H9 (cell line): Measurements from ENCODE around the gene NOP9. TPM values are rescaled to one million over a fixed set of nuclear protein-coding genes. Genes with fewer than 3 reads are reported as not detected.

Experiments used
- DNase-seq: peaks from one replicate; pipeline ENCODE4 v3.0.0-alpha.2; 2017
- H2AFZ ChIP-seq: one replicate; pipeline ENCODE4 v1.6.1; 2013; ENCODE audit warnings: mild to moderate bottlenecking, low read length, control low read depth, moderate library complexity
- H2AK5ac ChIP-seq: 2 replicates; pipeline ENCODE4 v1.6.1; 2013; ENCODE audit warnings: low read length, control low read depth, mixed read lengths; ENCODE audit not compliant: insufficient read length
- H2BK120ac ChIP-seq: one replicate; pipeline ENCODE4 v1.6.1; 2013; ENCODE audit warnings: low read depth, mild to moderate bottlenecking, low read length, control low read depth, inconsistent platforms; ENCODE audit not compliant: poor library complexity, severe bottlenecking
- H2BK12ac ChIP-seq: 2 replicates; pipeline ENCODE4 v1.6.1; 2013; ENCODE audit warnings: low read length, control low read depth, mixed read lengths, low read depth; ENCODE audit not compliant: insufficient read length
- H2BK15ac ChIP-seq: 2 replicates; pipeline ENCODE4 v1.6.1; 2013; ENCODE audit warnings: low read depth, low read length, control low read depth
- H2BK20ac ChIP-seq: one replicate; pipeline ENCODE4 v1.6.1; 2013; ENCODE audit warnings: low read depth, mild to moderate bottlenecking, low read length, control low read depth, inconsistent platforms; ENCODE audit not compliant: poor library complexity, severe bottlenecking
- H2BK5ac ChIP-seq: 2 replicates; pipeline ENCODE4 v1.6.1; 2013; ENCODE audit warnings: low read length, control low read depth, mixed read lengths; ENCODE audit not compliant: insufficient read length
- H3K14ac ChIP-seq: 2 replicates; pipeline ENCODE4 v1.6.1; 2013; ENCODE audit warnings: low read length, control low read depth; ENCODE audit not compliant: insufficient read depth
- H3K18ac ChIP-seq: 2 replicates; pipeline ENCODE4 v1.6.1; 2013; ENCODE audit warnings: low read depth, mild to moderate bottlenecking, mixed read lengths, low read length, control low read depth; ENCODE audit not compliant: insufficient read length
- H3K23ac ChIP-seq: 2 replicates; pipeline ENCODE4 v1.6.1; 2013; ENCODE audit warnings: low read length, control low read depth, mixed read lengths, low read depth; ENCODE audit not compliant: insufficient read length
- H3K23me2 ChIP-seq: 2 replicates; pipeline ENCODE4 v1.6.1; 2013; ENCODE audit warnings: low read depth, mild to moderate bottlenecking, mixed read lengths, low read length, control low read depth; ENCODE audit not compliant: insufficient read length, poor library complexity, severe bottlenecking
- H3K27ac ChIP-seq: 2 replicates; pipeline ENCODE4 v1.5.1; 2013; ENCODE audit warnings: low read length, control low read depth, mixed read lengths, low read depth; ENCODE audit not compliant: insufficient read length
- H3K27me3 ChIP-seq: 2 replicates; pipeline ENCODE4 v1.6.1; 2013; ENCODE audit warnings: low read length, control low read depth, inconsistent platforms; ENCODE audit not compliant: insufficient read depth
- H3K4ac ChIP-seq: 2 replicates; pipeline ENCODE4 v1.6.1; 2013; ENCODE audit warnings: low read depth, mild to moderate bottlenecking, control low read depth, inconsistent platforms, low read length, moderate library complexity
- H3K4me1 ChIP-seq: 2 replicates; pipeline ENCODE4 v1.6.1; 2013; ENCODE audit warnings: low read length, control low read depth, inconsistent platforms; ENCODE audit not compliant: insufficient read depth
- H3K4me2 ChIP-seq: 2 replicates; pipeline ENCODE4 v1.6.1; 2013; ENCODE audit warnings: low read length, control low read depth, mixed read lengths; ENCODE audit not compliant: insufficient read length, insufficient read depth
- H3K56ac ChIP-seq: 2 replicates; pipeline ENCODE4 v1.6.1; 2013; ENCODE audit warnings: low read depth, mild to moderate bottlenecking, mixed read lengths, low read length, control low read depth; ENCODE audit not compliant: insufficient read length
- H3K79me1 ChIP-seq: 2 replicates; pipeline ENCODE4 v1.6.1; 2013; ENCODE audit warnings: low read depth, mild to moderate bottlenecking, moderate library complexity, low read length, control low read depth, inconsistent platforms; ENCODE audit not compliant: insufficient read depth, poor library complexity, severe bottlenecking
- H3K79me2 ChIP-seq: 2 replicates; pipeline ENCODE4 v1.6.1; 2013; ENCODE audit warnings: low read length, control low read depth, inconsistent platforms; ENCODE audit not compliant: insufficient read depth
- H3K9ac ChIP-seq: 2 replicates; pipeline ENCODE4 v1.6.1; 2013; ENCODE audit warnings: low read length, control low read depth, mixed read lengths; ENCODE audit not compliant: insufficient read length; ENCODE audit errors: extremely low read depth
- H3K9me3 ChIP-seq: one replicate; pipeline ENCODE4 v1.6.1; 2013; ENCODE audit warnings: low read depth, low read length, inconsistent platforms; ENCODE audit not compliant: control insufficient read depth
- H3T11ph ChIP-seq: one replicate; pipeline ENCODE4 v1.6.1; 2013; ENCODE audit warnings: mild to moderate bottlenecking, low read length, control low read depth, inconsistent platforms
- H4K20me1 ChIP-seq: one replicate; pipeline ENCODE4 v1.6.1; 2013; ENCODE audit not compliant: control insufficient read depth, insufficient read length, insufficient read depth
- H4K5ac ChIP-seq: 2 replicates; pipeline ENCODE4 v1.6.1; 2013; ENCODE audit warnings: low read depth, mild to moderate bottlenecking, mixed read lengths, low read length, control low read depth; ENCODE audit not compliant: insufficient read length
- H4K8ac ChIP-seq: replicated peaks from 2 replicates; pipeline ENCODE4 v1.6.1; 2013; ENCODE audit warnings: low read length, control low read depth, mixed read lengths, low read depth; ENCODE audit not compliant: insufficient read length
- H4K91ac ChIP-seq: 2 replicates; pipeline ENCODE4 v1.6.1; 2013; ENCODE audit warnings: low read depth, mild to moderate bottlenecking, moderate library complexity, mixed read lengths, low read length, control low read depth; ENCODE audit not compliant: insufficient read length
- H3K27ac Mint-ChIP-seq, 3 experiments: 2 replicates in 2 of 3; 3 replicates in 1 of 3; pipeline ENCODE4 v1.8.0; 2020 to 2021; ENCODE audit warnings: mixed read lengths in 3 of 3, mild to moderate bottlenecking in 1 of 3, moderate library complexity in 1 of 3
- H3K27me3 Mint-ChIP-seq: 2 replicates; pipeline ENCODE4 v1.8.0; 2021; ENCODE audit warnings: low read depth, mild to moderate bottlenecking, moderate library complexity, mixed read lengths
- H3K36me3 Mint-ChIP-seq, 3 experiments: 2 replicates in 2 of 3; 3 replicates in 1 of 3; pipeline ENCODE4 v1.8.0; 2020 to 2021; ENCODE audit warnings: low read depth in 3 of 3, mixed read lengths in 3 of 3; ENCODE audit not compliant: insufficient read depth in 1 of 3
- H3K4me1 Mint-ChIP-seq, 2 experiments: 2 replicates each; pipeline ENCODE4 v1.8.0; 2020; ENCODE audit warnings: mixed read lengths in 2 of 2
- H3K4me3 Mint-ChIP-seq, 2 experiments: 2 replicates in 1 of 2; 3 replicates in 1 of 2; pipeline ENCODE4 v1.8.0; 2020 to 2021; ENCODE audit warnings: mild to moderate bottlenecking in 2 of 2, mixed read lengths in 2 of 2, moderate library complexity in 1 of 2
- H3K9me3 Mint-ChIP-seq, 2 experiments: 2 replicates in 1 of 2; 3 replicates in 1 of 2; pipeline ENCODE4 v1.8.0; 2020; ENCODE audit warnings: mild to moderate bottlenecking in 2 of 2, mixed read lengths in 2 of 2, moderate library complexity in 1 of 2
- CTCF ChIP-seq: fragments of 200-600 bp; sonication (generic); conservative IDR thresholded peaks from 3 replicates; pipeline ENCODE4 v1.8.0; 2021; ENCODE audit warnings: antibody characterized with exemption, mild to moderate bottlenecking
- WGBS: extraction: QIAGEN DNeasy Blood & Tissue Kit; methylation state at CpG from one replicate; pipeline ENCODE4 v1.1.7; 2013; ENCODE audit warnings: missing lambda C conversion rate, low lambda C conversion rate, mixed read lengths; ENCODE audit not compliant: insufficient read length; ENCODE audit errors: extremely low coverage; 5-methylcytosine and 5-hydroxymethylcytosine counted together
- total RNA-seq: library from RNA; stranded (reverse); gene quantifications from 2 replicates; pipeline ENCODE4 v1.2.1, GENCODE V29; 2021

NOP9 gene
- total RNA-seq, 1 experiment from 2014 or later, result 34.7 TPM

DNA sequence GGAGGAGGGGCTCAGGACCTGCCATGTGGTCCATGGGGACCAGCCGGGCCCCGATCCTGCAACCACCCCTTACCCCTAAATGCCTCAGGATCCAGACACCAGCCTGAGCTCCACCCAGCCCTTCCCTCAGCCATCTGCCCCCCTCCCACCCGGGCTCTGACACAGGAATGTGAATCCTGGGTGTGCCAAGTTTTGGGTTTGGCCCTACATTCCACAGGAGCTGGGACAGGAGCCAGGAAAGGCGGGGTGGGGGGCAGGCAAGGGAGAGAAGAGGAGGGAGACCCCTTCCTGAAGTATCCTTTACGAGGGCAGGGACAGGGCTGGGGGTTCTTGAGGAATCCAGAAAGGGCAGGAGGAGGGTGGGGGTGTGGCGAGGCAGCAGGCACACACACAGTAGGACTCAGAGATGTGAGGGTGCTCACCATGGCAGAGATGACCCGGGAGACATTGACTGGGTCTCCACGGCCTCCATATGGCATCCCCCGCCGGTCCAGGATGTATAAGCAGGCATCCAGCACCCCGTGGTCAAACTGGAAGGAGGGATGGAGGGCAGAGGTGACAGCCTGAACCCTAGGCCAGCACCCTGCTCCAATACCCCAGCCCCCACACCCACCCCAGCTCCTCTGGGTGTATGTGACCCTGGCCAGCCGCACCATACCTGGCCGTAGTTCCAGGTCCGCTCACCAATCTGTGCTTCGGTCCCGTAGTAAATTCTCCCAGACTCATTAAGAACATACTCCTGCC, 40.2 kb upstream of the NOP9 start:
- Histone ChIP-seq H3K79me1 (no peaks in the 10 kb centered on the region), H2BK15ac (no peak overlapping the region), H2BK120ac (no peak overlapping the region), H3K79me2 (no peaks in the 10 kb centered on the region), H4K20me1 (no peaks in the 10 kb centered on the region), H3K9ac (no peak overlapping the region), H3K4me2 (no peak overlapping the region), H3K4ac (no peak overlapping the region), H2BK20ac (no peak overlapping the region), H2BK12ac (no peak overlapping the region), H3T11ph (no peak overlapping the region), H3K18ac (no peak overlapping the region), H3K9me3 (no peaks in the 10 kb centered on the region), H3K14ac (no peak overlapping the region), H2AK5ac (no peak overlapping the region), H3K4me1 (no peaks in the 10 kb centered on the region), H3K23ac (no peak overlapping the region), H3K27me3 (no peaks in the 10 kb centered on the region), H4K91ac (no peak overlapping the region), H2AFZ (no peak overlapping the region), H4K8ac (no peak overlapping the region), H3K56ac (no peak overlapping the region), H2BK5ac (no peak overlapping the region), H3K23me2 (no peaks in the 10 kb centered on the region), H4K5ac (no peak overlapping the region), H3K27ac (no peak overlapping the region)
- DNase-seq, result no peak
- Mint-ChIP-seq H3K4me3 (no peak overlapping the region), H3K36me3 (no peaks in the 10 kb centered on the region), H3K9me3 (no peaks in the 10 kb centered on the region), H3K27ac (peak overlapping the region in 1 of 3 experiments; percentile 85; a peak in 1 of 7 replicates), H3K27me3 (no peaks in the 10 kb centered on the region; the same call in 1 of the 2 replicates), H3K4me1 (no peaks in the 10 kb centered on the region; a peak in 2 of 4 replicates)
- no CpG with 5 or more reads among the region's 16 CpGs for WGBS
- no peak for TF ChIP-seq CTCF
